Endometrial microvascular endothelial cells (primary cell): Measurements from ENCODE around the gene KCTD4. TPM values are rescaled to one million over a fixed set of nuclear protein-coding genes. Genes with fewer than 3 reads are reported as not detected.
"Not testable (repeated sequence)": the region's sequence is repeated elsewhere in the genome, so short reads cannot be mapped to it uniquely, and the experiment has no call there.

Source experiments
- in situ Hi-C: cut with HindIII; loops from 2 replicates; pipeline ENCODE4 v1.10.0; 2017; ENCODE audit warnings: low sequenced_read_pairs, low pct_unique_long_range_greater_than_20kb; ENCODE audit errors: inconsistent ontology term
- total RNA-seq: library from RNA; depleted of rRNA; stranded (reverse); fragments of >200 nt; gene quantifications from one replicate; pipeline ENCODE4 v1.2.3, GENCODE V29; 2015; ENCODE audit errors: inconsistent ontology term

KCTD4 gene
- not detected for total RNA-seq

GRCh38 chr13:45200701-45201232 is at the start of gene KCTD4:
KCTD4 (minus strand) TSS chr13:45201045; CDS start chr13:45194567, 6,478 bp downstream.
- in situ Hi-C loops = no loop called here

GRCh38 chr13:45249662-45250061 is 48.8 kb upstream of the KCTD4 start:
- in situ Hi-C loops = no loop called here

DNA sequence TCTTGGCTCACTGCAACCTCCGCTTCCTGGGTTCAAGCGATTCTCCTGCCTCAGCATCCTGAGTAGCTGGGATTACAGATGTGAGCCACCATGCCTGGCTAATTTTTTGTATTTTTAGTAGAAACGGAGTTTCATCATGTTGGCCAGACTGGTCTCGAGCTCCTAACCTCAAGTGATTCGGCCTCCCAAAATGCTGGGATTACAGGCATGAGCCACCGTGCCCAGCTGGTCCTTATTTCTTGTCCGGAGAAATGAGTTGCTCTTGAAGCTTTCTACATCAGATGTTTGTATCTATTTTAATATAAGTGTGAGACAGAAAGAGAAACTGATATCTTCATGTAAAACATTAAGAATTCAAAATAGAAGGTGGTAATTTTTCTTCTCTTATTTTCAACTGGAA is 43.9 kb upstream of the KCTD4 start:
- in situ Hi-C loops = not testable (repeated sequence)

DNA sequence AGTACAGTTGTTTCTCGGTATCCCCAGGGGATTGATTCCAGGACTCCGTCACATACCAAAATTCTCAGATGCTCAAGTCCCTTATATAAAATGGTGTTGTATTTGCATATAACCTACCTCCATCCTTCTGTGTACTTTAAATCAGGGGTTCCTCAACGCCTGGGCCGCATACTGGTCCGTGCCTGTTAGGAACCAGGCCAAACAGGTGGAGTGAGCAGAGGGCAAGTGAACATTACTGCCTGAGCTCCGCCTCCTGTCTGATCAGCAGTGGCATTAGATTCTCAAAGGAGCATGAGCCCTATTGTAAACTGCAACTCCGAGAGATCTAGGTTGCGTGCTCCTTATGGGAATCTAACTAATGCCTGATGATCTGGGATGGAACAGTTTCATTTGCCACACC is 42.2 kb upstream of the KCTD4 start:
- in situ Hi-C loops = no loop called here

- in situ Hi-C loops = no loop called here
Measured at GRCh38 chr13:45242524-45242923, 41.7 kb upstream of the KCTD4 start.

DNA sequence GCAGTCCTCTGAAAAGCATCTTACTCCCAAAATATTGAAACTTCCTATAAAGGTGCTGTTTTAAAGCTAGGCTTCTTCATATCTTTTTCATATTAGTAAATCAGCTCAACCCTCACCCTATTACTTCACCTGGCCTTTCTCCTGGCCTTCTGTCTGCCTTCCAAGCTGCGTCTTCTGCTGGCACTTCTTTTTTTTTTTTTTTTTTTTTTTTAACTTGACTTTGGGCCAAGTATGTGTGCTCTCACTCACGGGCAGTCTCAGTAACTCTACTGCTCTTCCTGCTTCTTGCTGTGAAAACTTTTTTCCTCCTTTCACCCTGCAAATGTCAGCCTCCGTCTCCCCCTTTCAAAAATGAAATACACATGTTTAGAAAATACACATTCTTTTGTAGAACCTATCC is 41.2 kb upstream of the KCTD4 start:
- in situ Hi-C loops = no loop called here

GRCh38 chr13:45240143-45240542 is 39.3 kb upstream of the KCTD4 start:
- in situ Hi-C loops = no loop called here

GRCh38 chr13:45238945-45239795 is 38.3 kb upstream of the KCTD4 start:
- in situ Hi-C loops = no loop called here

DNA sequence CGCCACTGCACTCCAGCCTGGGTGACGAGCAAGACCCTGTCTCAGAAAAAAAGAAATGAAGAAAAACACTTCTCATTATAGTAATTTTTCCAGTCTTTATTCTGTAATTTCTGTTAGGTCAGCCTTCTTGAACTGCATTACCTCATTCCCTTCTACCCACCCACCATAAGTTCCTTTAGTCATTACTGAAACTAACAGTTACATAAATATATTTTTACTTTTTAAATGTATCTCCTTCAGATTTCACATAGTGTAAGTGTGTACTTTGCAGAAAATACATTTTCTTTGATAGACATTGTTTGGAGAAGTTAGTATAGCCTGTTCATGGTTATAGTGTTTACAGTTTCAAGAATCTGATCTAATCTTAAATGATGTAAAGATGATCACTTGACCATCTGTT is 31.7 kb upstream of the KCTD4 start:
- in situ Hi-C loops = no loop called here

DNA sequence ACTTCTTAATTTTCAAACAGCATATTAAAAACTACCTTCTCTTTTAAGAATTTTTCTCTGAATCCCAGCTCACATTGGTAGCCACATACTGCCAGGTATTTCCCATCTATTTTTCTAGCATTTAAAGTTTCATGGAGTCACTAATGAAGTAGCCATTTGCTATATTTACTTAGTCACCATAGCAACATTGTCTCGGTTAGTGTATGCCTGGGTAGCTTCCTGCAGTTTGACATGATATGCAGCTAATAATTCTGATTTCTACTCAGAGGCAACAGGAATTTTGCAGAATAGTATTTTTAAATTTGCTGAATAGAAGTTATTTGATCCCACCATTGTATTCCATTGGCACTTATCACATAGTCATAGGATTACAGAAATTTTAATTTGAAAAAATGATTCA is 30.9 kb upstream of the KCTD4 start:
- in situ Hi-C loops = no loop called here

GRCh38 chr13:45231305-45231704 is 30.5 kb upstream of the KCTD4 start:
- in situ Hi-C loops = no loop called here

GRCh38 chr13:45229172-45229571 is 28.3 kb upstream of the KCTD4 start:
- in situ Hi-C loops = no loop called here

DNA sequence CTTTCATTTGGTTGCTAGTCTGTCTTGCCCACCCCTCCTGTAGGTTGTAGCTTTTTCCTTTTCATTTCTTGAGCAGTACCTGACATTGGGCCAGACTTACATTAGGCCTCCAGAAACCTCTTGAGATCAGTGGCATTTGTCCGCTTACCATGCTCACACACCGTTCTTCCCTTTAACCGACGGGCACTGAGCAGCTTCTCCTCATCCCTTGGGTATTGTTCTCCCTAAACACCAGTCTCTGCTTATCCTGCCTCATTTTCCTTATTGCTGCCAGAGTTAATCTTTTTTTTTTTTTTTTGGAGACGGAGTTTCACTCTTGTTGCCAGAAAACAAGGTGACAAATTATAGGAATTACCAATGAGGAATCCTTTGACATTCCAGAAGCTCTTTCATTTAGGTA is 27.2 kb upstream of the KCTD4 start:
- in situ Hi-C loops = no loop called here

GRCh38 chr13:45226024-45226423 is 25.2 kb upstream of the KCTD4 start:
- in situ Hi-C loops = no loop called here

DNA sequence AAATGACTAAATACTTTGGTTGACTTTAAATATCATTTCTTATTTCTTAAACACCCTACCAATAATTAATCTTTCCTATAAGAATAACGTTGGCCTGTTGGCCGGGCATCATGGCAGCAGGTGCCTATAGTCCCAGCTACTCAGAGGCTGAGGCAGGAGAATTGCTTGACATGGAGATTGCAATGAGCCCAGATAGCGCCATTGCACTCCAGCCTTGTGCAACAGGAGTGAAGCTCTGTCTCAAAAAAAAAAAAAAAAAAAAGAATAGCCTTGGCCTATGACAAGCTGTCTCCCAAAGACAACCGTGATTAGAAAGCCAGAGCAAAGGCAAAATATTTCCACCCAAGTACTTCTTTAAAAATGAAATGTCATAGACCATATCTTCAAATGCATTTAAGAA is 24.5 kb upstream of the KCTD4 start:
- in situ Hi-C loops = no loop called here

- in situ Hi-C loops = no loop called here
Measured at GRCh38 chr13:45224176-45224575, 23.3 kb upstream of the KCTD4 start.

- in situ Hi-C loops = no loop called here
Measured at GRCh38 chr13:45222919-45223318, 22.1 kb upstream of the KCTD4 start.

DNA sequence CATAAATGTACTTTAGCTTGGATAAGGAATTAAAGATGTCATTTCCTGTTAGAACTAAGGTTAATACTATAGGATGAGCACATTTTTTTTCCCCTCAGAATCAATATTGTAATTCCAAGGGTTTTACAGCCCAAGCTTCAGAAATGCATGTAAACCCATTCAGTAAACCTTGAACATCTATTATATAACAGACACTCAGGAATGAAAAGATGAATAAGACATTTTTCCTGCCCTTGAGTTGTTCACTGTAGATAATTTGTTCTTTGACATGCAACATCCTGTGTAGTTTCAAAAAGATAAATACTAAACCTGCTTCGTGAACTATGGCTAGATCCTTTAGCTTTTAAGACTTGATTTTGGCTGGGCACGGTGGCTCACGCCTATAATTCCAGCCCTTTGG is 21.7 kb upstream of the KCTD4 start:
- in situ Hi-C loops = no loop called here

DNA sequence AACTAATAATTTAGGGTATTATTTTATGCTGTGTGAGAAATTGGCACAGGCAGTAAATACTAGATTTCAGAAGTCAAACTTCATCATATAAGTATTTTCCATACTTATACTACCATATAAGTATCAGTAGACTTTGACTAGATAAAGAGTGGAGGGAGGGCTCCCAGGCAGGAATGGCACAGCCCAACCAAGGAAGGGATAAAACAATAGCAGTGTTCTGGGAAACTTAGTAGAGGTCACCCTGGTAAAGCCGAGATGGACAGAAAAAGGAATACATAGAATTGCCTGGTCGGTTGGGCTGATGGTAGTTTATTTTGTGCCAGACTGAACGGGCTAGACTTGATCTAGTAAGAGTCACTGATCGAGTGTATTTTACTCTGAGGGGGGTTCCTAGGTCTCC is 19.6 kb upstream of the KCTD4 start:
- in situ Hi-C loops = no loop called here

- in situ Hi-C loops = no loop called here
Measured at GRCh38 chr13:45219938-45220375, 19.1 kb upstream of the KCTD4 start.
